Spleen (tissue), 13 donors: ENCODE results near the gene TPRX1. TPM values are rescaled to one million over a fixed set of nuclear protein-coding genes. Genes with fewer than 3 reads are reported as not detected.
"Not testable (repeated sequence)": the region's sequence is repeated elsewhere in the genome, so short reads cannot be mapped to it uniquely, and the experiment has no call there.

Source experiments
- DNase-seq: peaks from one replicate; pipeline ENCODE4 v3.0.0-alpha.2; 2020
- H3K27ac ChIP-seq, 8 donors: fragments of 200-600 bp; sonication (generic) in 7 of 8; 1 replicate in 4 of 8; 2 replicates in 4 of 8; pipeline versions ENCODE4 v1.5.0 to v1.8.0; 2016 to 2021; ENCODE audit warnings: inconsistent platforms in 4 of 8, mild to moderate bottlenecking in 4 of 8, moderate library complexity in 1 of 8
- H3K27me3 ChIP-seq, 7 donors: fragments of 200-600 bp; sonication (generic) in 6 of 7; replicated peaks in 1 of 7; 1 replicate in 4 of 7; 2 replicates in 3 of 7; pipeline versions ENCODE4 v1.5.0 to v1.8.0; 2016 to 2021; ENCODE audit warnings: inconsistent platforms in 3 of 7, mild to moderate bottlenecking in 1 of 7
- H3K36me3 ChIP-seq, 6 donors: fragments of 200-600 bp; sonication (generic) in 5 of 6; 1 replicate in 4 of 6; 2 replicates in 2 of 6; pipeline versions ENCODE4 v1.5.0 to v1.8.0; 2016 to 2021; ENCODE audit warnings: inconsistent platforms in 2 of 6
- H3K4me1 ChIP-seq, 6 donors: fragments of 200-600 bp; sonication (generic) in 5 of 6; 1 replicate in 3 of 6; 2 replicates in 3 of 6; pipeline versions ENCODE4 v1.5.0 to v1.8.0; 2016 to 2021; ENCODE audit warnings: inconsistent platforms in 3 of 6
- H3K4me3 ChIP-seq, 8 donors: fragments of 200-600 bp; sonication (generic) in 7 of 8; 1 replicate in 4 of 8; 2 replicates in 4 of 8; pipeline versions ENCODE4 v1.5.0 to v1.8.0; 2016 to 2021; ENCODE audit warnings: inconsistent platforms in 4 of 8, mild to moderate bottlenecking in 4 of 8, moderate library complexity in 2 of 8
- H3K9me3 ChIP-seq, 8 donors: fragments of 200-600 bp; sonication (generic) in 7 of 8; 1 replicate in 4 of 8; 2 replicates in 4 of 8; pipeline versions ENCODE4 v1.5.0 to v1.8.0; 2016 to 2021; ENCODE audit warnings: inconsistent platforms in 4 of 8
- POLR2A ChIP-seq, 3 donors: fragments of 450-650 bp; IDR thresholded peaks; one replicate each; pipeline ENCODE4 v1.5.1; 2017; ENCODE audit warnings: antibody characterized with exemption in 3 of 3, mild to moderate bottlenecking in 1 of 3
- POLR2AphosphoS5 ChIP-seq, 3 donors: sonication (generic); formaldehyde crosslinking; IDR thresholded peaks; one replicate each; pipeline ENCODE4 v1.5.1; 2017; ENCODE audit warnings: antibody characterized with exemption in 3 of 3
- WGBS, 5 donors: extraction: QIAGEN DNeasy Blood & Tissue Kit in 3 of 5; methylation state at CpG; one replicate each; pipeline versions ENCODE4 v1.1.5 to v1.1.7; 2013 to 2018; 5-methylcytosine and 5-hydroxymethylcytosine counted together
- intact Hi-C: fragments of 100-400 bp; cut with DNase I; formaldehyde crosslinking; loops from one replicate; pipeline ENCODE4 v1.15.0; 2023; ENCODE audit warnings: low total_unique reads
- long read RNA-seq, 2 donors: transcript quantifications; one replicate each; lab custom pipeline, GENCODE V29; 2026
- polyA plus RNA-seq, 3 donors: library from polyadenylated mRNA; stranded (reverse); fragments of 200-250 nt; gene quantifications; one replicate each; pipeline ENCODE4 v1.2.1, GENCODE V29; 2013
- total RNA-seq, 7 donors: library from RNA; depleted of rRNA in 3 of 7; stranded (reverse); fragments of >200 nt in 3 of 7; fragmentation: NEBNext Ultra II Directional in 4 of 7; extraction: Animal tissue kit (Norgen Biotek cat#: 25700) in 4 of 7; gene quantifications; one replicate each; pipeline versions ENCODE4 v1.1.0 to v1.2.1, GENCODE V29; 2016 to 2021
- TF ChIP-seq, protein P1 (sequence below), 11 experiments: fragments of 200-600 bp in 7 of 11; fragments of 450-650 bp in 4 of 11; sonication (generic) in 4 of 11; IDR thresholded peaks in 8 of 11; conservative IDR thresholded peaks in 3 of 11; 1 replicate in 7 of 11; 2 replicates in 4 of 11; pipeline versions ENCODE4 v1.4.0 to v1.8.0; 2016 to 2021; ENCODE audit warnings: antibody characterized with exemption in 11 of 11, inconsistent platforms in 4 of 11, mild to moderate bottlenecking in 1 of 11
- donor health status: healthy with polysubstance abuse.
- donor health status: DM: no; HTN: no; CAD: no; lungs with moderate emphysema.
- donor health status: DM: no; HTN: no; CAD: no.
- donor health status: Bipolar disorder and iron deficiency.
- donor health status: healthy.
- donor health status: DM: no; HTN: no; CAD: no.
- donor health status: DM: yes; HTN: yes; CAD: no.

Gene TPRX1
- total RNA-seq (not detected), polyA plus RNA-seq (not detected)
- long read RNA-seq, donor 1: 0 reads
- long read RNA-seq, donor 2: 0 reads

GRCh38 chr19:47804451-47804850, at the start of gene TPRX1:
Gene TPRX1 (minus strand): TSS chr19:47804551. CDS start chr19:47804539, 12 bp downstream.
- H3K4me1 ChIP-seq, intact Hi-C loops, DNase-seq, H3K4me3 ChIP-seq, H3K36me3 ChIP-seq, H3K27me3 ChIP-seq, H3K27ac ChIP-seq: not testable (repeated sequence)
- 70 to 82% (median 80%) methylated on average over 1 to 5 of the region's 5 CpGs for WGBS, 5 donors
- peaks cover 0 to 11% (median 0%) of the 10 kb centered on the region in 8 donors for H3K9me3 ChIP-seq

GRCh38 chr19:47853003-47853402, 48.7 kb upstream of the TPRX1 start:
- Histone ChIP-seq H3K36me3 (no peaks in the 10 kb centered on the region), H3K9me3 (no peaks in the 10 kb centered on the region), H3K4me3 (no peak overlapping the region), H3K4me1 (no peaks in the 10 kb centered on the region), H3K27ac (no peak overlapping the region), H3K27me3 (peaks cover 0 to 93% (median 17%) of the 10 kb centered on the region in 7 donors)
- peak; percentile 27 for DNase-seq
- WGBS, 5 donors: 47 to 80% (median 62%) methylated on average over 5 of the region's 5 CpGs
- TF ChIP-seq POLR2A (IDR thresholded peaks at IDR 0.05) (no peak), POLR2AphosphoS5 (IDR thresholded peaks at IDR 0.05) (no peak)
- TF ChIP-seq, protein P1, sequence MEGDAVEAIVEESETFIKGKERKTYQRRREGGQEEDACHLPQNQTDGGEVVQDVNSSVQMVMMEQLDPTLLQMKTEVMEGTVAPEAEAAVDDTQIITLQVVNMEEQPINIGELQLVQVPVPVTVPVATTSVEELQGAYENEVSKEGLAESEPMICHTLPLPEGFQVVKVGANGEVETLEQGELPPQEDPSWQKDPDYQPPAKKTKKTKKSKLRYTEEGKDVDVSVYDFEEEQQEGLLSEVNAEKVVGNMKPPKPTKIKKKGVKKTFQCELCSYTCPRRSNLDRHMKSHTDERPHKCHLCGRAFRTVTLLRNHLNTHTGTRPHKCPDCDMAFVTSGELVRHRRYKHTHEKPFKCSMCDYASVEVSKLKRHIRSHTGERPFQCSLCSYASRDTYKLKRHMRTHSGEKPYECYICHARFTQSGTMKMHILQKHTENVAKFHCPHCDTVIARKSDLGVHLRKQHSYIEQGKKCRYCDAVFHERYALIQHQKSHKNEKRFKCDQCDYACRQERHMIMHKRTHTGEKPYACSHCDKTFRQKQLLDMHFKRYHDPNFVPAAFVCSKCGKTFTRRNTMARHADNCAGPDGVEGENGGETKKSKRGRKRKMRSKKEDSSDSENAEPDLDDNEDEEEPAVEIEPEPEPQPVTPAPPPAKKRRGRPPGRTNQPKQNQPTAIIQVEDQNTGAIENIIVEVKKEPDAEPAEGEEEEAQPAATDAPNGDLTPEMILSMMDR (IDR thresholded peaks at IDR 0.05 in 8 of 11, conservative IDR thresholded peaks at IDR 0.05 in 3 of 11): no peak
- intact Hi-C loops: no loop called here

DNA sequence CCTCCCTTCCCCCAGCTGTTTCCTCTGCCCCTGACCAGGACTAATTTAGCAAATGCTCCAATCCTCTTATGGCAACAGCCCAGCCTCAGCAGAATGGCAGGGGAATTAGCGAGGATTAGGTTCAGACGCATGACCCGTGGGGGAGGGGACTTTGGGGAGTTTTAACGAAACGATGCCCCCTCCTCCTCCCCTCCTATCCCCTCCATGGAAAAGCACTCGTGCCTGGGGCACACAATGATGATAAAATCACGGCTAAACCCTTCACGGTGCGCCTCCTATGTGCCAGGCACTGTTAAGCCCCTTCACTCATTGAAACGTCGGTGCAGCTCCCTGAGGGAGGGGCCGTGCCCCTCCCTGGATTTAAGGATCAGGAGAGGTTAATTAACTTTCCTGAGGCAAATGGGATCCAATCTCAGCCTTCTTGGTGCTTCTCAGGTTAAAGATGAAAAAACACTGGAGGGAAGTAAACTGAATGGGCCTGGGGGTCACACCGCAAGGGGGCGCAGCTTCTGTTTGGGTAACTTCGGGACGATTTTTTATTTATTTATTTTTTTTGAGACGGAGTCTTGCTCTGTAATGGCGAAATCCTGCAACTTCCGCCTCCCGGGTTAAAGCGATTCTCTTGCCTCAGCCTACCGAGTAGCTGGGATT, 44.6 kb upstream of the TPRX1 start:
- no peaks in the 10 kb centered on the region for H3K36me3 ChIP-seq
- WGBS, 5 donors: 4 to 8% (median 6%) methylated on average over 22 of the region's 22 CpGs
- no peaks in the 10 kb centered on the region for H3K4me1 ChIP-seq
- H3K4me3 ChIP-seq: no peak overlapping the region
- H3K27me3 ChIP-seq: peaks cover 0 to 93% (median 17%) of the 10 kb centered on the region in 7 donors
- intact Hi-C loops: no loop called here
- TF ChIP-seq, protein P1 (IDR thresholded peaks at IDR 0.05 in 8 of 11, conservative IDR thresholded peaks at IDR 0.05 in 3 of 11): peak in 4 of 11 experiments; percentile 16 to 31 (median 28)
- TF ChIP-seq POLR2A (IDR thresholded peaks at IDR 0.05): no peak
- H3K27ac ChIP-seq: no peak overlapping the region
- no peaks in the 10 kb centered on the region for H3K9me3 ChIP-seq
- DNase-seq: peak; percentile 23

GRCh38 chr19:47848425-47848822, 44.1 kb upstream of the TPRX1 start:
- Histone ChIP-seq H3K27ac (no peak overlapping the region), H3K9me3 (no peaks in the 10 kb centered on the region), H3K4me3 (no peak overlapping the region), H3K27me3 (peaks cover 0 to 93% (median 17%) of the 10 kb centered on the region in 7 donors), H3K36me3 (no peaks in the 10 kb centered on the region), H3K4me1 (no peaks in the 10 kb centered on the region)
- TF ChIP-seq POLR2A (IDR thresholded peaks at IDR 0.05): no peak
- TF ChIP-seq, protein P1 (IDR thresholded peaks at IDR 0.05 in 8 of 11, conservative IDR thresholded peaks at IDR 0.05 in 3 of 11): no peak
- TF ChIP-seq POLR2AphosphoS5 (IDR thresholded peaks at IDR 0.05): no peak
- WGBS, 5 donors: 47 to 64% (median 58%) methylated on average over 10 of the region's 10 CpGs
- intact Hi-C loops: no loop called here
- peak; percentile 12 for DNase-seq
